ENCODE results near the gene VEPH1. TPM values are rescaled to one million over a fixed set of nuclear protein-coding genes. Genes with fewer than 3 reads are reported as not detected.
A peak's percentile ranks its signal among the peaks of the same experiment; 100 is the strongest.

VEPH1 gene
- polyA plus RNA-seq, 1 of the 3 experiments (the other 2 are of a cell fraction), result 6.0 TPM

- TF ChIP-seq, protein P1, sequence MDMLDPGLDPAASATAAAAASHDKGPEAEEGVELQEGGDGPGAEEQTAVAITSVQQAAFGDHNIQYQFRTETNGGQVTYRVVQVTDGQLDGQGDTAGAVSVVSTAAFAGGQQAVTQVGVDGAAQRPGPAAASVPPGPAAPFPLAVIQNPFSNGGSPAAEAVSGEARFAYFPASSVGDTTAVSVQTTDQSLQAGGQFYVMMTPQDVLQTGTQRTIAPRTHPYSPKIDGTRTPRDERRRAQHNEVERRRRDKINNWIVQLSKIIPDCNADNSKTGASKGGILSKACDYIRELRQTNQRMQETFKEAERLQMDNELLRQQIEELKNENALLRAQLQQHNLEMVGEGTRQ (IDR thresholded peaks at IDR 0.05; ENCODE audit: borderline replicate concordance, low read depth, low read length), result no peak
- no peak for TF ChIP-seq YY1 (IDR thresholded peaks at IDR 0.05; ENCODE audit: low read depth)
- TF ChIP-seq FOSL2 (IDR thresholded peaks at IDR 0.05; ENCODE audit: borderline replicate concordance, low read depth), result peak; percentile 56; the same call in 1 of the 2 replicates
- no peak for TF ChIP-seq FOXJ3 (CRISPR knock-in tag; IDR thresholded peaks at IDR 0.05)
- TF ChIP-seq ELF1 (IDR thresholded peaks at IDR 0.05), result no peak
- TF ChIP-seq TAF1 (IDR thresholded peaks at IDR 0.05; ENCODE audit: borderline replicate concordance, low read depth, low read length), result no peak
- peak; percentile 60; the same call in 1 of the 2 replicates for TF ChIP-seq MEF2A (IDR thresholded peaks at IDR 0.05; ENCODE audit: borderline replicate concordance, low read depth)
- TF ChIP-seq, protein P2, sequence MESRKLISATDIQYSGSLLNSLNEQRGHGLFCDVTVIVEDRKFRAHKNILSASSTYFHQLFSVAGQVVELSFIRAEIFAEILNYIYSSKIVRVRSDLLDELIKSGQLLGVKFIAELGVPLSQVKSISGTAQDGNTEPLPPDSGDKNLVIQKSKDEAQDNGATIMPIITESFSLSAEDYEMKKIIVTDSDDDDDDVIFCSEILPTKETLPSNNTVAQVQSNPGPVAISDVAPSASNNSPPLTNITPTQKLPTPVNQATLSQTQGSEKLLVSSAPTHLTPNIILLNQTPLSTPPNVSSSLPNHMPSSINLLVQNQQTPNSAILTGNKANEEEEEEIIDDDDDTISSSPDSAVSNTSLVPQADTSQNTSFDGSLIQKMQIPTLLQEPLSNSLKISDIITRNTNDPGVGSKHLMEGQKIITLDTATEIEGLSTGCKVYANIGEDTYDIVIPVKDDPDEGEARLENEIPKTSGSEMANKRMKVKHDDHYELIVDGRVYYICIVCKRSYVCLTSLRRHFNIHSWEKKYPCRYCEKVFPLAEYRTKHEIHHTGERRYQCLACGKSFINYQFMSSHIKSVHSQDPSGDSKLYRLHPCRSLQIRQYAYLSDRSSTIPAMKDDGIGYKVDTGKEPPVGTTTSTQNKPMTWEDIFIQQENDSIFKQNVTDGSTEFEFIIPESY (IDR thresholded peaks at IDR 0.05; ENCODE audit: borderline replicate concordance, low read depth), result no peak
- peak; percentile 79; the same call in 1 of the 2 replicates for TF ChIP-seq NFIC (IDR thresholded peaks at IDR 0.05; ENCODE audit: borderline replicate concordance)
- no peak for TF ChIP-seq RFX5 (IDR thresholded peaks at IDR 0.05; ENCODE audit: low read length)
- TF ChIP-seq, protein P3, sequence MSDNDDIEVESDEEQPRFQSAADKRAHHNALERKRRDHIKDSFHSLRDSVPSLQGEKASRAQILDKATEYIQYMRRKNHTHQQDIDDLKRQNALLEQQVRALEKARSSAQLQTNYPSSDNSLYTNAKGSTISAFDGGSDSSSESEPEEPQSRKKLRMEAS (IDR thresholded peaks at IDR 0.05; ENCODE audit: low read depth), result no peak; the same call in 1 of the 2 replicates
- no peak for TF ChIP-seq RCOR1 (IDR thresholded peaks at IDR 0.05; ENCODE audit: low read length)
- TF ChIP-seq, protein P4, sequence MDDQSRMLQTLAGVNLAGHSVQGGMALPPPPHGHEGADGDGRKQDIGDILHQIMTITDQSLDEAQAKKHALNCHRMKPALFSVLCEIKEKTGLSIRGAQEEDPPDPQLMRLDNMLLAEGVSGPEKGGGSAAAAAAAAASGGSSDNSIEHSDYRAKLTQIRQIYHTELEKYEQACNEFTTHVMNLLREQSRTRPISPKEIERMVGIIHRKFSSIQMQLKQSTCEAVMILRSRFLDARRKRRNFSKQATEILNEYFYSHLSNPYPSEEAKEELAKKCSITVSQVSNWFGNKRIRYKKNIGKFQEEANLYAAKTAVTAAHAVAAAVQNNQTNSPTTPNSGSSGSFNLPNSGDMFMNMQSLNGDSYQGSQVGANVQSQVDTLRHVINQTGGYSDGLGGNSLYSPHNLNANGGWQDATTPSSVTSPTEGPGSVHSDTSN (IDR thresholded peaks at IDR 0.05), result peak; percentile 48
- TF ChIP-seq, protein P5, sequence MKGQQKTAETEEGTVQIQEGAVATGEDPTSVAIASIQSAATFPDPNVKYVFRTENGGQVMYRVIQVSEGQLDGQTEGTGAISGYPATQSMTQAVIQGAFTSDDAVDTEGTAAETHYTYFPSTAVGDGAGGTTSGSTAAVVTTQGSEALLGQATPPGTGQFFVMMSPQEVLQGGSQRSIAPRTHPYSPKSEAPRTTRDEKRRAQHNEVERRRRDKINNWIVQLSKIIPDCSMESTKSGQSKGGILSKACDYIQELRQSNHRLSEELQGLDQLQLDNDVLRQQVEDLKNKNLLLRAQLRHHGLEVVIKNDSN (IDR thresholded peaks at IDR 0.05; ENCODE audit: borderline replicate concordance, low read depth), result no peak
- TF ChIP-seq IRF3 (IDR thresholded peaks at IDR 0.05; ENCODE audit: low read depth, low read length), result no peak
- no peak for TF ChIP-seq EZH2phosphoT487 (IDR thresholded peaks at IDR 0.05; ENCODE audit: borderline replicate concordance, low read depth)
- no peak for TF ChIP-seq GATA2 (CRISPR knock-in tag; IDR thresholded peaks at IDR 0.05)
- TF ChIP-seq SMC3 (IDR thresholded peaks at IDR 0.05; ENCODE audit: low read depth, low read length), result no peak
These were observed 191.4 kb downstream of the VEPH1 start (continued) for GRCh38 chr3:157311633-157312375.

Measured in SK-N-SH (cell line).